Measurements from ENCODE around the gene DCHS2. TPM values are rescaled to one million over a fixed set of nuclear protein-coding genes. Genes with fewer than 3 reads are reported as not detected.

DCHS2 gene
- total RNA-seq = 11.0 TPM

GRCh38 chr4:154491341-154492271, at the start of gene DCHS2:
TSS of gene DCHS2 (minus strand) at chr4:154491799. CDS start at chr4:154491355, 444 bp downstream.
- peak; percentile 47 to 58 for DNase-seq (ENCODE audit: low spot score in 2 of 2)
- FAIRE-seq = no peak

GRCh38 chr4:154534296-154534695, 42.7 kb upstream of the DCHS2 start:
- DNase-seq (ENCODE audit: low spot score in 2 of 2) = no peak
- no peak for FAIRE-seq

GRCh38 chr4:154529728-154530519, 38.3 kb upstream of the DCHS2 start:
- FAIRE-seq (no peak), DNase-seq (ENCODE audit: low spot score in 2 of 2) (no peak)

GRCh38 chr4:154528869-154529268, 37.3 kb upstream of the DCHS2 start:
- FAIRE-seq = no peak
- no peak for DNase-seq (ENCODE audit: low spot score in 2 of 2)

GRCh38 chr4:154527308-154527707, 35.7 kb upstream of the DCHS2 start:
- FAIRE-seq (no peak), DNase-seq (ENCODE audit: low spot score in 2 of 2) (no peak)

GRCh38 chr4:154526151-154526550, 34.6 kb upstream of the DCHS2 start:
- FAIRE-seq (no peak), DNase-seq (ENCODE audit: low spot score in 2 of 2) (no peak)

GRCh38 chr4:154521607-154522006, 30.0 kb upstream of the DCHS2 start:
- no peak for DNase-seq (ENCODE audit: low spot score in 2 of 2)
- no peak for FAIRE-seq

- FAIRE-seq (no peak), DNase-seq (ENCODE audit: low spot score in 2 of 2) (no peak)
Measured at GRCh38 chr4:154519214-154519613, 27.6 kb upstream of the DCHS2 start.

GRCh38 chr4:154517591-154517990, 26.0 kb upstream of the DCHS2 start:
- FAIRE-seq (no peak), DNase-seq (ENCODE audit: low spot score in 2 of 2) (no peak)

- no peak for FAIRE-seq
- DNase-seq (ENCODE audit: low spot score in 2 of 2) = no peak
Measured at GRCh38 chr4:154516318-154517029, 24.9 kb upstream of the DCHS2 start.

GRCh38 chr4:154511981-154512380, 20.4 kb upstream of the DCHS2 start:
- FAIRE-seq = no peak

GRCh38 chr4:154511548-154511947, 19.9 kb upstream of the DCHS2 start:
- DNase-seq (ENCODE audit: low spot score in 2 of 2) (no peak), FAIRE-seq (no peak)

More at GRCh38 chr4:154511981-154512380, 20.4 kb upstream of the DCHS2 start:
- DNase-seq (ENCODE audit: low spot score in 2 of 2) = no peak

- DNase-seq (ENCODE audit: low spot score in 2 of 2) (no peak), FAIRE-seq (no peak)
Measured at GRCh38 chr4:154507156-154507555, 15.6 kb upstream of the DCHS2 start.

- DNase-seq (ENCODE audit: low spot score in 2 of 2) (no peak), FAIRE-seq (no peak)
Measured at GRCh38 chr4:154506253-154506652, 14.7 kb upstream of the DCHS2 start.

- FAIRE-seq (no peak), DNase-seq (ENCODE audit: low spot score in 2 of 2) (no peak)
Measured at GRCh38 chr4:154503598-154503997, 12.0 kb upstream of the DCHS2 start.

- no peak for FAIRE-seq
- DNase-seq (ENCODE audit: low spot score in 2 of 2) = no peak
Measured at GRCh38 chr4:154502111-154502510, 10.5 kb upstream of the DCHS2 start.

GRCh38 chr4:154497889-154498288, 6.3 kb upstream of the DCHS2 start:
- DNase-seq (ENCODE audit: low spot score in 2 of 2) (no peak), FAIRE-seq (no peak)

GRCh38 chr4:154495867-154496266, 4.3 kb upstream of the DCHS2 start:
- no peak for FAIRE-seq

GRCh38 chr4:154492288-154492687, 689 bp upstream of the DCHS2 start:
- DNase-seq (ENCODE audit: low spot score in 2 of 2) = no peak

More at GRCh38 chr4:154495867-154496266, 4.3 kb upstream of the DCHS2 start:
- DNase-seq (ENCODE audit: low spot score in 2 of 2) = no peak

GRCh38 chr4:154490583-154491340, 837 bp downstream of the DCHS2 start:
- FAIRE-seq = no peak
- peak; percentile 45 to 51 for DNase-seq (ENCODE audit: low spot score in 2 of 2)

More at GRCh38 chr4:154492288-154492687, 689 bp upstream of the DCHS2 start:
- no peak for FAIRE-seq
